Middle frontal gyrus (tissue), 1 donor: ENCODE data around the gene CNGA3.
"Not testable (repeated sequence)": the region's sequence is repeated elsewhere in the genome, so short reads cannot be mapped to it uniquely, and the experiment has no call there.

ENCODE experiments used
- DNase-seq: peaks from one replicate; pipeline ENCODE4 v3.0.0-alpha.2; 2015; ENCODE audit warnings: low spot score; ENCODE audit errors: extremely low spot score

Gene CNGA3

DNA sequence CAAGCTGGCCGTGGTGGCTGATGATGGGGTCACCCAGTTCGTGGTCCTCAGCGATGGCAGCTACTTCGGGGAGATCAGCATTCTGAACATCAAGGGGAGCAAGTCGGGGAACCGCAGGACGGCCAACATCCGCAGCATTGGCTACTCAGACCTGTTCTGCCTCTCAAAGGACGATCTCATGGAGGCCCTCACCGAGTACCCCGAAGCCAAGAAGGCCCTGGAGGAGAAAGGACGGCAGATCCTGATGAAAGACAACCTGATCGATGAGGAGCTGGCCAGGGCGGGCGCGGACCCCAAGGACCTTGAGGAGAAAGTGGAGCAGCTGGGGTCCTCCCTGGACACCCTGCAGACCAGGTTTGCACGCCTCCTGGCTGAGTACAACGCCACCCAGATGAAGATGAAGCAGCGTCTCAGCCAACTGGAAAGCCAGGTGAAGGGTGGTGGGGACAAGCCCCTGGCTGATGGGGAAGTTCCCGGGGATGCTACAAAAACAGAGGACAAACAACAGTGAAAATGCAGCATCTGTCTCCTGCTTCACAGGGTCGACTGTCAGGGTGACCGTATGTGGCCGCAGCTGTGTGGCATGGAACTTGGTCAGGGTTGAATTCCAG is 50.6 kb downstream of the CNGA3 start:
- no peak for DNase-seq

DNA sequence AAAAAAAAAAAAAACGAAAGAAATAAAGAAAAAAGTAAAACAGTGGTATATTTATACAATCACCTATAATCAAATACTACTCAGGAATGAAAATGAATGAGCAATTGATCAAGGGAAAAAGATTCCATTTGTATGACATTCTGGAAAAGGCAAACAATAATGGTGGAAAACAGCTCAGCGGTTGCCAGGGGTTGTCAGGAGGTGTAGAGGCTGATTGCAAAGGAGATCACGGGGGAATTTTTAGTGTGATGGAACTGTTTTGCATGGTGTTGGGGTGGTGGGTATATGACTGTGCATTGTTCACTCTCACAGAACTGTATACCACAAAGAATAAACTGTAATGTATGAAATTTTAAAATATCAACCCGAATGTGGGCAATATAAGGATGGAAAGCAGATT is 52.9 kb downstream of the CNGA3 start:
- DNase-seq, result no peak

DNA sequence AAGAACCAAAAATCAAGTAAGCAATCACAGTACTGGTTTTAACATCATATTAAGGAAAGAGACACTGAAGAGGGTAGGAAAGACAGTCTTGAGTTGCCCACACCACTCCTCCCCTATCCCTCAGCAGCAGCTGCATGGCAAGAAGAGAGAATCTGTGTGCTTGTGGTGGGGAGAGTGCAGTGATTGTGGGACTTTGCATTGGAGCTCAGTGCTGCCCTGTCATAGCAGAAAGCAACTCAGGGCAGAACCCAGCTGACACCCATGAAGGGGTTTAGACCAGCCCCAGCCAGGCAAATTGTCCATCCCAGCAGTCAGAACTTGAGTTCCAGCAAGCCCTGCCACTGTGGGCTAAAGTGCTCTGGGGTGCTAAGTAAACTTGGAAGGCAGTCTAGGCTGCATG is 57.6 kb downstream of the CNGA3 start:
- DNase-seq, result no peak

DNA sequence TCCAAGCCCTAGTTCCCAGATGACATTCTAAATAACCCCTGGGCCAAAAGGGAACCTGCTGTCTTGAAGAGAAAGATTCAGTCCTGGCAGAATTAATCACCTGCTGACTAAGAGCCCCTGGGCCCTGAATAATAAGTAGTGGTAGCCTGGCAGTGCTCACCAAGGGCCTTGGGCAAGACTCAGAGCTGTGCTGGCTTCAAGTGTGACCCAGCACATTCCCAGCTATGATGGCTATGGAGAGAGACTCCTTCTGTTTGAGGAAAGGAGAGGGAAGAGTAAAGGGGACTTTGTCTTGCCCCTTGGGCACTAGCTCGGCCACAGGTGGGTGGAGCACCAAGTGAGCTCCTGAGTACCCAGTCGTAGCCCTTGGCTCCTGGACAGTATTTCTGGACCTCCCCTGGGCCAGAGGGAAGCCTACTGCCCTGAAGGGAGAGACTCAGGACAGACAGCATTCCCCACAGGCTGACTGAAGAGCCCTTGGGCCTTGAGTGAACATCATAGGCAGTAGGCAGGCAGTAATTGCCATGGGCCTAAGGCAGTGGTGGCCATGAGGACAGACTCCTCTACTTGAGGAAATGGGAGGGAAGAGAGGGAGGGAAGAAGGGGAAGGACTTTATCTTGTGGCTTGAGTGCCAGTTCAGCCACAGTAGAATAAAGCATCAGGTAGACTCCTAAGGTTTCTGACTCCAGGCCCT is 58.4 kb downstream of the CNGA3 start:
- no peak for DNase-seq

DNA sequence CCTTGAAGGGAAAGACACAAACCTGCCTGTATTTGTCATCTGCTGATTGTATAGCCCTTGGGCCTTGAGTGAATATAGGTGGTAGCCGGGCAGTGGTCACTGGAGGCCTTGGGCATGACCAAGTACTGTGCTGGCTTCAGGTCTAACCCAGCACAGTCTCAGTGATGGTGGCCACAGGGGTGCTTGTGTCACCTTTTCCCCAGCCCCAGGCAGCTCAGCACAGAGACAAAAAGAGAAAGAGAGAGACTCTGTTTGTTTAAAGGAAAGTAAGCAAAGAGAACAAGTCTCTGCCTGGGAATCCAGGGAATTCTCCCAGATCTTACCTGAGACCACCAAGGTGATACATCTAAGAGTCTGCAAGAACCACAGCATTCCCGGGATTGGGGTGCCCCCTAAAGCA is 59.0 kb downstream of the CNGA3 start:
- no peak for DNase-seq

DNA sequence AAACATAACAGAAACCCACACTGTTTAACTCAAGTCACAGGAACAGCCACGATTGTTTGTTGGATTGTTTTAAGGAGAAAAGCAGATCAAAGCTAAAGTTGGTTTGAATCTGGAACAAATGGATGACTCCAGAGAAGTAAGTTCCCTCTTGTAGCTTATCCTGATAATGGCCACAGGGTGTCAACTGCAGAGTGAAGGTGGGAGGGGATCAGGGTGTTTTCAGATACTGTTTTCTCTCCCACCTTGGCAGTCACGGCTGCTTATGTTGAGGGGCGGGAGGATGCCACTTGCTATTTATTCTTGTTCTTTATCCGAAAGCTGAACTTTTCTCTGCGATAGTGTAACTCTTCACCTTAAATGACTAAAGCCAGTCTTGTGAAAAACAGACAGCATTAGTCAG is 61.9 kb downstream of the CNGA3 start:
- no peak for DNase-seq

DNA sequence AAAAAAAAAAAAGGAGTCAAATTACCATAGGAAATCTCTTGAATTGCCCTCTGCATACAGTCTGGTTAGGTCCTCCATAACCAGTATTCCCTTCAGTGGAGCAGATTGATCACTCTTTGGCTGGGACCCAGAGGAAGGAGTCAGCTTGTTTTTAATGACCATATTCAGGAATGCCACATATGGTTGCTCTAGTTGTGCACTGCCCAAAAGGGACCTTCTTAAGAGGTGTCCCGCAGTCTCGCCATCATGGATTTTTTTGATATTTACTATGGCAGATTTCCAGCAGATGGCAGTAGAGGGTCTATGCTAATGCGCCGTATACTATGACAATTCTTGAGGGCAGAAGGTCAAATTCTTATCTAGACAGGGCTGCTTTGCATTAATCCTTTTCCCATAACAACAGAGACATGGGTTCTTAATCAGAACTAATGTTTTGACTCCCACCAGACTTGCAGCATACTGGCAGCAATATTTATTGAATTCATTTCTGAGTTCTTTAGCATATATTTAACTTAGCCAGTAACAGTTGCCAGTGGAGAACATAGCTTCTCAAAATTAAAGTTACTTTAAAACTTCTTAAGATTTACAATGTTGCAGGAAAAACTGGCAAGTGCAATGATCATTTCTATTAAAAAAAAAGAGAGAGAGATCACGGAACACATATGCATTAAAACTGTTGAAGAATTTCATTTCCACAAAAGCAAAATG is 66.6 kb downstream of the CNGA3 start:
- DNase-seq, result peak; percentile 28

DNA sequence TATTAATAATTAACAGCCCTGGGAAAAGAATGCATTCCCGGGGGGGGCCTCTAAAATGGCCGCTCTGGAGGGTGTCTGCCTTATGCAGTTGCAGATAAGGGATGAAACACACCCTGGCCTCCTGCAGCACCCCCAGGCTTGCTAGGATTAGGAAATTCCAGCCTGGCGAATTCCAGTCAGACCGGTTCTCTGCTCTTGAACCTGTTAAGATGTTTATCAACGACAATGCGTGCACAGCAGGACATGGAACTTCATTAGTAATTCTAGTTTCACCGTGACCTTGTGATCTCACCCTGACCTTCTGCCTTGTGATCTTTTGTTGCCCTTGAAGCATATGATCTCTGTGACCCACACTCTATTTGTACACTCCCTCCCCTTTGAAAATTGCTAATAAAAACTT is 68.0 kb downstream of the CNGA3 start:
- not testable (repeated sequence) for DNase-seq

DNA sequence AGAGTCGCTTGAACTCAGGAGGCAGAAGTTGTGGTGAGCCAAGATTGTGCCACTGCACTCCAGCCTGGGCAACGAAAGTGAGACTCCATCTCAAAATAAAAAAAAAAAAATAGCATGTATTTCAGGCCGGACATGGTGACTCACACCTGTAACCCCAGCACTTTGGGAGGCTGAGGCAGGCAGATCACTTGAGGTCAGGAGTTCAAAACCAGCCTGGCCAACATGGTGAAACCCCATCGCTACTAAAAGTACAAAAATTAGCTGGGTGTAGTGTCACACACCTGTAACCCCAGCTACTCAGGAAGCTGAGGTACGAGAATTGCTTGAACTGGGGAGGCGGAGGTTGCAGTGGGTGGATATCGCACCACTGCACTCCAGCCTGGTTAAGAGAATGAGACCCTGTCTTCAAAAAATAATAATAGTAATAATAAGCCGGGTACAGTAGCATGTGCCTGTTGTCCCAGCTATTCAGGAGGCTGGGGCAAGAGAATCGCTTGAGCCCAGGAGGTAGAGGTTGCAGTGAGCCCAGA is 69.5 kb downstream of the CNGA3 start:
- not testable (repeated sequence) for DNase-seq

DNA sequence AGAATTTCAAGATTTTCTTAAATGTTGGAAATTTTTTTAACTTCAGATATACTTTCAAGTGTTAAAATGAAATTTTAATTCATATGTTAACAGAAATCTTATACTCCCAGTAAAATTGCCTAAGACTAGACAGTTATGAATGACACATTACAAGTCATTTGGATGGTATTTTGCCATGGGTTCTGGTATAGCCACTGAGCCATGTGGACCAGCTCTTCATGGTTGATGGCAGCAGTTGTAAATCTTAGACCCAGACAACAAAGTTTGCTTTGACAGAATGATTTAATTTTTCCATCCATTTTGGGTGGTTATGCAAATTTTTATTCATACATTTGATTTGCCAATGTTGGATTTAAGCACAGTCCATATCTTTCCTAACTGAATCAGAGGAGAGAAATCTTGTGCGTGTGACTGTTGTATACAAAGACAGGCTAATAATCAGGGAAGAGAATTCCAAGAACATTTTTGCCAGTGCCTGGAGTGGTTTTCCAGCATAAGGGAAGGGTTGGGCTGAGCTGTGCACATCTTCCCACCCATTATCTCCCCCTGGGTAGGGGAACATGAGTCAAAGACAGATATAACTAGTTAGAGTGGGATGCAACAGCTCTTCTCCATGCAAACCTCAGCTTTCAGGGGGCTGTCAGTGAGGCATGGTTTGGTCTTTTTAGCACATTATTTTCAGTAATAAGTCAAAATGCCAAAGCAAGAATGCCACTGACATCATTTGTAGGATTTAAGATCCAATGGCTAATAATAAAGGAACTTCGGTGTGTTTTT is 70.3 kb downstream of the CNGA3 start:
- DNase-seq, result no peak

DNA sequence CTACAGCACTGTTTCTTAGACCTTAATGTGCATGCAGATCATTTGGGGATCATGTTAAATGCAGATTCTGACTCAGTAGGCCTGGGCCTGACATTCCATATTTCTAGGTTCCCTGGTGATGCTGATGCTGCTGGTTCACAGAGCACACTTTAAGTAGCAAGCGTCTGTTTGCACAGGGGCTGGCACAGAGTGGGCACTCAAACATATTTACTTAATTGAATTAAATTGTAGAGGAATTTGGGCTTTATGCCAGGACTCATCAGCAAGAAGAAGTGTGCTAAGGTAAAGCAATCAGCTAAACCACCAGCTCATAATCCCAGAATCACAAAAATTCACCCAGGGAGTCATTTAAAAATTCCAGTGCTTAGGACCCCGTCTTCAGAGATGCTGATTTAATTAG is 73.3 kb downstream of the CNGA3 start:
- no peak for DNase-seq

DNA sequence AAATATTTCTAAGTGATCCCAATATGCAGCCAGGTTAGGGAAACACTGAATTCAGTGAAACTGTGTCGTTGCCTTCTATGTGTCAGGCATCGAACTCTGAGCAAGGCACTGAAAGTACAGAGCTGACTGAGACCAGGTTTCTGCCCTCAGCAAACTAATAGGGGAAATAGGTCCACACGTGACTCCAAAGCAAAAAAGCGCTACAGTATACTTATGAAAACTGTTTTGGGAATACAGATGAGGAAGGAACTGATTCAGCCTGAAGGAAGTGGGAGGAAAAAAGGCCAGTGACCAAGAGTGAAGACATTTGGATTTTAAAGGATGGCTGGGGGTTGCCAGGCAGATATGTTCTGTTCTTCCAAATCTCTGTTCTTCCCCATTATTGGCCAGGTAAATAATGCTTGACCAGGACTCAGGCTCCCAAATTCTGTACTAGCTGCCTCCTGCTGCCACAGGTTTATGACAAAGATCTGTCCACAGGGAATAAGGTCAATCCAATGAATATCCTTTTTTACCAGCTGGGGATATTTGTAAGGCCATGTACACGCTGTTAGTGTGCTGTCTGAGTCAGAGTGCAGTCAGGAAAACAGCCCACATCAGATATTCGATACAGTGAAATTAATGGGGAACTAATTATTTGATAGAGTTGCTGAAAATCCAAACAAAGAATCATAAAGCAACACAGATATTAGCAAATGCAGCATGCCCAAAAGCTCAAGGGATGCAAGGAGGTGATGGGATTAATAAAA is 73.9 kb downstream of the CNGA3 start:
- DNase-seq, result no peak

DNA sequence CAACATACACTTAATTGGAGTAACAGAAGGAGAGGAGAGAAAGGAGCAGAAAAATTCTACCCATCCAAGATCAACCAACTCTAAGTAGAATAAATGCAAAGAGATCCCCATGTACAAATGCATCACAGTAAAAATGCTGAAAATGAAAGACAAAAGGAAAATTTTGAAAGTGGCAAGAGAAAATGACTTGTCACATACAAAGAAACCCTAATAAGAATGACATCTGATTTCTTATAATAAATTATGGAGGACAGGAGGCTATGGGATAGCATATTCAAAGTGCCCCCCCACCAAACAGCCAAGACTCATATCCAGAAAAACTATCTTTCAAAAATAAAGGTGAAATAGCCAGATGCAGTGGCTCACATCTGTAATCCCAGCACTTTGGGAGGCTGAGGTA is 76.2 kb downstream of the CNGA3 start:
- DNase-seq, result no peak

DNA sequence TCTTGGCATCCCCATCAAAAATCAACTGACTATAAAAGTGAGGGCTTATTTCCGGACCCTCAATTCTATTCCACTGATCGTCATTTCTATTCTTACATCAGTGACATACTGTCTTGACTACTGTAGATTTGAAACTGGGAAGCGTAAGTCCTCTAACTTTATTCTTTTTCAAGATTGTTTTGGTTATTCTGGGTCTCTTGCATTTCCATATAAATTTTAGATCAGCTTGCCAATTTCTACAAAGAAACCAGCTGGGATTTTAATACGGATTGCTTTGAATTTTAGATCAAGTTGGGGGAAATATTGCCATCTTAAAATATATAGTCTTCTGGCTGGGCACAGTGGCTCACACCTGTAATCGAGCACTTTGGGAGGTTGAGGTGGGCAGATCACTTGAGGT is 80.5 kb downstream of the CNGA3 start:
- DNase-seq, result no peak

DNA sequence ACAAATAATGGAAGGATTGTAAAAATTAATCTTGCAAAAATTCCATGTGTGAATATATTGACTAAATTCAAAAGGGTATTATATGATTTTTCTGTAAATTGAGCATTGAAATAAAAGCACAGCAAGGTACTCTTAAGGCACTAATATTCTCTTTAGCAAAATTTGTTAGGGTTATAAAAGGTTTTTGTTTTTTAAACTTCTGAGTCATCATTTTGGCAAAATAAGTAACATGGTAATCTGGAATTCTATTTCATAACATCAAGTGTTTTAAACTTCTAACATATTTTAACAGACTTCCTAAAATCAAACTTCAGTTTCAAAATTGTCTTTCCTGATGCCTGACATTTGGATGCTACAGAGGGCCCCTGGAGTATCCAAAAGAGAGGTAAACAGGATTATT is 85.9 kb downstream of the CNGA3 start:
- DNase-seq, result no peak

DNA sequence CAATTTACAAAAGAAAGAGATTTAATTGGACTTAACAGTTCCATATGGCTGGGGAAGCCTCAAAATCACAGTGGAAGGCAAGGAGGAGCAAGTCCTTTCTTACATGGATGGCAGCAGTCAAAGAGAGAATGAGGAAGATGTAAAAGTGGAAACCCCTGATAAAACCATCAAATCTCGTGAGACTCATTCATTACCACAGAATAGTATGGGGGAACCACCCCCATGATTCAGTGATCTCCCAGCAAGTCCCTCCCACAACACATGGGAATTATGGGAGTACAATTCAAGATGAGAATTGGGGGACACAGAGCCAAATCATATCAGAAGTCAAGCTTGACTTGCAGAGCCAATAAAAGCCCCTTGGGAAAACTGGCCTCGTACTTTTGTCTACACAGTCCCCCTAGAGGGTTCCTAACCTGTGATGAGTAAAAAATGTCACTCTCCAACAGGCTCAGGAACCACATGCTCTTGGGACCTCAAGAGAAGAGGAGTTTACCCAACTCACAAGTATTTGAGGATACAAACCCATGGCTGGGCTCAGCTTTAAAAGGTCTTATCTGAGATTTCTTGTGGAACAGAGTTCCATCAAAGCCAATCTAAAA is 87.2 kb downstream of the CNGA3 start:
- no peak for DNase-seq

DNA sequence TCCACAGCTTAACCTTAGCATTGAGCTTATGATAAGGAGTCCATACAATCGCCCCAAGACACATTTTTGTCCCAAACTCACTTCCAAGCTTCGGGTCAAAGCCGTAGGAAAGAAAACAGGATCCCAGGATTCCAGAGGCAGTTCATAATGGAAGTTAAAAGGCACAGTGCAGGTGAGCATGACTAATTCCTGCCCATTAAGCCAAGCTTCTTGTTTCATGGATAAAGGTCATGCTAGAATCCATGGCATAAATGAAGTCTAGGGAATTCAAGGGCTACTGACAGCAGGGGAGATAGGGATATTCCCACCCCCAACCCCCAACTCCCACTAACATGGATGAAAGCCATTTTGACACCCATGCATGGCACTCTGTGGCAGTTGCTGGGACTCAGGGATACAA is 88.2 kb downstream of the CNGA3 start:
- DNase-seq, result no peak

DNA sequence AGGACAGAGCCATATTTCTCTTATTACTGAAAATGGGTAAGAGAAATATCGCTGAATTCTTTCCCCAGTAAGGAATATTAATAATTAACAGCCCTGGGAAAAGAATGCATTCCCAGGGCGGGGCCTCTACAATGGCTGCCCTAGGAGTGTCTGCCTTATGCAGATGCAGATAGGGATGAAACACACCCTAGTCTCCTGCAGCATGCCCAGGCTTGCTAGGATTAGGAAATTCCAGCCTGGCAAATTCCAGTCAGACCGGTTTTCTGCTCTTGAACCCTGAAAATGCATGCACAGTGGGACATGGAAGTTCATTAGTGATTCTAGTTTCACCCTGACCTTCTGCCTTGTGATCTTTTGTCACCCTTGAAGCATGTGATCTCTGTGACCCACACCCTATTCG is 89.4 kb downstream of the CNGA3 start:
- not testable (repeated sequence) for DNase-seq

DNA sequence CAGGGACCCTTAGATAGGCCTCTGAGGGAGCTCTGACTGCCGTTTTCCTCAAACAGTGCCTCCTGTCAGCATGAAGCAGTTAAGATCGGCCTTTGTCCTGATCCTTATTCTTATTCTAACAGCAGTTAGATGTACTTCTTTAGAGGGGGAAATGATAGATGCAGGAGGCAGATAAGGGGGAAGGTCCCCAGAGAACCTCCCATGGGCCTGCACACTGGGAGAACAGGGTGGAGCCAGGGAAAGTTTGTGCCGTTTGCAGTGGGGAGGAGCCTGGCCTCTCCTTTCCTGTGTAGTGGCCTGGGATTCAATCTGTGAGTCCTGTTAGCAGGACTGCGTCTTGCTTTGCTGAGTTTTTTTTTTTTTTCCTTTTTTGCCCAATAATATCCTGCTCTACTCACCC is 90.5 kb downstream of the CNGA3 start:
- no peak for DNase-seq
